CMK (cell line): Measurements from ENCODE around the gene KCNS3.

Experiments
- DNase-seq: peaks from one replicate; pipeline ENCODE4 v3.0.0-alpha.2; 2010; ENCODE audit warnings: low read depth

Gene KCNS3

DNA sequence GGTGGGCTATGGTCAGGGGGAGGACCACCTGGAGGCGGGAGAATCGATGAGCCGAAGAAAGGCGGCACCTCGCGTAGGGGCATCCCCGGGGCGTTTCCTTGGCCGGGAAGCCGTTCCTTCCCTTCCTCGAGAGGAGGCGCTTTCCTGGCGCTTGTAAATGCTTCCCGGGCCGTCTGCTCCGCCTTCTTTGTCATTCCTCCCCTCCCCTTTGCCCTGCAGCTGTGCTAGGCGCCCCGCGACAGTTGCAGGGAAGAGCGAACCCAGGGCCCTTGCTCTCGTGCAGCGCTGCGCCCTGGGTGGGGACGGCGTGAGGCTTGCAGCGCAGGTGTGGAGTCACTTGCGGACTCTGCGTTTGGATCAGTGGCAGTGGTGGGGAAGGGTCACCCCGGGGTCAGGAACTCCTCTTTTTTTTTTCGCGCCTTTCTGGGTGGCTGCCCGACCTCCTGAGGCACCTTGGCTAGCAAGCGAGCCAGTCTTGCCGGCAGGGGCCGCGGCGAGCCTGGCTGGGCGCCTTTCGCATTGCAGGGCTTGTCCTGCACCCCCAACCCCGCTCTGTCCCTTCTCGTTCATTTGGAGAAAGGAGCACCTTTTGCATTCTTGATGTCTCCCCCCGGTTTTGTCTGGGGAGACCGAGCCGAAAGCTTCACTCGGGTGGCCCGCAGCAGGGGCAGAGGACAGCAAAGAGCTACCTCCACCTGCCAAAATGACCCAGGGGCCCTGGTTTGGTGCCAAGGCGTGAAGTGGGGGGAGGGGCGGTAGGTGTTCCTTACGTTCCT, 858 bp downstream of the KCNS3 start:
- no peak for DNase-seq

DNA sequence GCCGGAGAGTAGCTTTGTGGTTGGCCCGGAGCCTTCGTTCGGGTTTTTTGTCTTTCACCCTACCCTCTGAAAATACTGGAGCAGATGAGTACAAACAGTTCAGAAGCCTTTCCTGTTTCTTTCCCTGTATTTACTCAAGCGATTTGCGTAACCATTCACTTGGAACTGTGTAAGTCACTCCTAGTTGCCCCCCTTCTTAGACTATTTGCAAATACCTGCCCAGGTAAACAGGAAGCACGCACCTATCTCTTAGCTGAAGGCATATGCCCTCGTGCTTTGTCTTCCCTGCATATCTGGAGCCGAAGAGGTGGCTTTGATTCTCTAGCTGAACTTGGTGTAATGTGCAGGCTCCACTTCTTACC, 1.4 kb downstream of the KCNS3 start:
- no peak for DNase-seq

DNA sequence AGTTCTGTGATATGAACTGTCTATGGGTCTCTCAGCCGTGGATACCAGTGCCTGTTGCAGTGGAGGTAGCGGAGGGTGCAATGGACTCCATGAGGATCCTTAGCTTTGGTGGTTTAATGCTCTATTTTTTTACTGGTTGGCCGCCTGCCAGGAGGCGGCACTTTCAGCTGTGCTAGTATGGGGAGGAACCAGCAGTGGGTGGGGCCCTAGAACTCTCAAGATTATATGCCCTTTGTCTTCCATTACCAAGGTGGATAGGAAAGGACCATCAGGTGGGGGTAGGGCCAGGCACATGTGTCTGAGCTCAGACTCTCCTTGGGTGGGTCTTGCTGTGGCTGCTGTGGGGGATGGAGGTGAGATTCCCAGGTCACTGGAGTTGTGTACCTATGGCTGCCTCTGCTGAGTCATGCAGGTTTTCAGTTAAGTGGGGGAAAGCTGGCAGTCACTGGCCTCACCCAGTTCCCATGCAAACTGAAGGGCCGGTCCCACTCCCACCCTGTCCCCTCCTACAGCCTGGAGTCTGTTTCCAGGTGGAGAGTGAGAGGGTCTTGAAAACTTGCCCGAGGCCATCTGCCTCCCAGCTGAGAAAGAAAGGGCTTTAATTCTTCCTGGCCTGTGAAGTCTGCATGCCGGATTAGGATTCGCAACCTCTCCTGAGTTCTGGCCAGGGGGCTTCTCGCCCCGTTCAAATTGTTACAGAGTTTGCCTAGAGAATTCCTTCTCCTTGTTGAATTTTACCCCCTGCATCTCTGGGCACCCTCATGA, 14.5 kb downstream of the KCNS3 start:
- DNase-seq, result no peak

DNA sequence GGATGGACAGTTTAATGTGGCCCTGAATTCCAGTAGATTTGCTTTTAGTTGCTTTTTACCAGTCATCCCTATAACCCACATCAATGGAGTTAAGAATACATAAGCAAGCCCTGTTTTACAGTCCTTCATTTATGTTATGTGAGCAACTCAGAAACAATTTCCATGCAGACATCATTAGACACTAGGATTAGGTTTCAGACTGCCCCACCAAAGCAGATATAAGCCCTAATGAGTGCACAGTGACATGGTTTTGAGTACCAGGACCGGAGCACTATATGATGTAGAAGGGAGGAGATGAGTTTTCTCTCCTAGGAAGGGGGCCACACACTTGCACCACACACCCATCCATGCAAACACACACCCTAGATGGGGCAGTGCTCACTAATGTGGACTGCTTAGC, 15.5 kb downstream of the KCNS3 start:
- no peak for DNase-seq

DNA sequence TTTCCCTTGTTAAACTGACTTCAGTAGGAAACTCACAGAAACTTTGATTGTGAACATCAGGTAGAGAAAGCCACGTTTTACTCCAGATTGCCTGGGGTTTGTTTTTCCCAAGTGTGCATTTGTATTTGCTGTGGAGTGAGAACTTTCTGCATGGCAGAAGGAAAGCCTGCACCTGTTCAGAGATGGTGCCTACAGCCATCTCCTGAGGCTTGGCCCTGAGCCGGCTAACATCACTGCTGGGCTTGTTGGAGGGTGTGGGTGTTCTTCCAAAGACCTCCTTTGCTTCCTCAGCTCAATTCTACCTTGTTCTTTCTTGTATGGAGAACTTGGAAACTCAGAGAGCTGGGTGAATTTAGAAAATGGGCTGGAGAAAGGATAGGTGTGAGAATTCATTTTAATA, 16.1 kb downstream of the KCNS3 start:
- no peak for DNase-seq

DNA sequence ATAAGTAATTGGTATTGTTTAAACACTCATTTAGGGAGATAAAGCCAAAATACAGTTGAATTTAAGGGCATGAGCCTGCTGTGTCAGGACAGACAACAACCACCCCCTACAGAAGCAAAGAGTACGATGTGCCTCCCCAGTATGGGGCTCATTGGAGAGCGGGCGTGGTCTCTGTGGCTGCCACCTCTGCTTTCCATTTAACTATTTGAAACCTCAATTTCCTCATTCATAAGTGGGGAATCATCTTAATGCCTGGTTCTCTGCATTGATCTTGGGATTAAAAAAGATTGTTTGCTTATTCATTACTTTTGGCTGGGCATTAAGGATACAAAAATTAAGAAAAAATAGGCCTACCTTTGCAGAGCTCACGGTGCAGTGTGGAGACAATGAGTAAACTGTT, 21.4 kb downstream of the KCNS3 start:
- DNase-seq, result no peak

DNA sequence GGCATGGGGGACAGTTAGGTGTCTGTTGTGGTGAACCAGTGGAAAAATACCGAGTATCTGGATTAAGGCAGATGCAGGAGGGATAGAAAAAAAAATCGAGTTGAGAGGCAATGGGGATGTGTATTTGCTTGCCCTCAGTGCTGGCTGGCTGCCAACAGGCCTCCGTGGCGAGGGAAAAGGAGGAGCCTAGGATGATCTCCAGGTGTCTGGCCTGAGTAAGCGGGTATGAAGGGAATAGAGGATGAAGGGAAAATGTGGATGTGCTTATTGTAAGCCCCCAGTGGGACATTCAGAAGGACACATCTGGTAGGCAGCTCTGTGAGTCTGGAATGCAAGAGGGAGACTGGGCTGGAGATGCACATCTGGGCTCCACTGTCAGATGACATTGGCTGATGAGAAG, 22.8 kb downstream of the KCNS3 start:
- DNase-seq, result no peak

DNA sequence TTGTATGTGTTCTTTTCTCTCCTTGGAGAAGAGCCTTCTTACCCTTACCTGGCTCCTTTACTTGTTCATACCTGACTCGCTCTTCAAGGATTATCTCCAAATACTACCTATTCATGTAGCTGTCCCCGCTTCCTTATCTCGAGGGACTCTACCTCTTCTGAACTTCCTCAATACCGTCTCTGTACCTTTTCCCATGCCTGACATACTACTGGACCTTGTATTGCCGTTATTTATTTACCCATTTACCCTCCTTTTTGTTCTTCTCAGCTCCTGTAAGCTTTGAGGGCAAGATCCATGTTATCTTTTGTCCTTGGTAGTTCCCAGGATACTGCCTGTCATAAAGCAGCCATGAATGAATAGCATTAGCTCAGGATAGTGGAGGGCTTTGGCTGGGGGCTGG, 32.5 kb downstream of the KCNS3 start:
- DNase-seq, result no peak

DNA sequence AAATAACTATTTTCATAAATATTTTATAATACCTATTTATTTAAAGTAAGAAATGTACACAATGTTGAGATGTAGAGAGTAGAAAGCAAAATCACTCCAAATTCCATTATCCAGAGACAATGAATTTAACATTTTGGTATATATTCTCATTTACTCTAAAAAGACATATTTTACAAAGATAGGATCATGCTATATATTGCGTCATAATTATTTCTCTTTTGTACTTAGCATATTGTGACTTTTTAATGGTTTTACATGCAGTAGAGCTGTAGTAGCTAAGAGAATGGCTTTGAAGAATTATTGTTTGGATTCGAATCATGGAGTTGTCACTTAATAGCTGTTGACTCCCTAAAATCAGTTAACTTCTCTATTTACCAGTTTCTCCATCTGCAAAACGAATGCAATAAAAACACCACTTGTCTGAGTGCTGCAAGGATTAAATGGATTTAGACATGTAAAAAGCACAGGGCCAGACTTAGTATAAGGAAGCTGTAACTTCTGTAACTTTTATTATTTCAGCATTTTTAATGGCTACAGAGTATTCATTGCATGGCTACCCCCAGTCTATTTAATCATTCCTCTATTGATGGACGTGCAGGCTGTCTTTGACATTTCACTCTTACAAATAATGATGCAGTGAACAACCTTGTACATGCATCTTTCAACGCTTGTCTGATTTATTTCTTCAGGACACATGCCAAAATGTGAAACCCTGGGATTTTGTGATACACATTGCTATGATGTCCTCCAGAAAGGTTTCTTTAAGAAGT, 33.2 kb downstream of the KCNS3 start:
- no peak for DNase-seq

DNA sequence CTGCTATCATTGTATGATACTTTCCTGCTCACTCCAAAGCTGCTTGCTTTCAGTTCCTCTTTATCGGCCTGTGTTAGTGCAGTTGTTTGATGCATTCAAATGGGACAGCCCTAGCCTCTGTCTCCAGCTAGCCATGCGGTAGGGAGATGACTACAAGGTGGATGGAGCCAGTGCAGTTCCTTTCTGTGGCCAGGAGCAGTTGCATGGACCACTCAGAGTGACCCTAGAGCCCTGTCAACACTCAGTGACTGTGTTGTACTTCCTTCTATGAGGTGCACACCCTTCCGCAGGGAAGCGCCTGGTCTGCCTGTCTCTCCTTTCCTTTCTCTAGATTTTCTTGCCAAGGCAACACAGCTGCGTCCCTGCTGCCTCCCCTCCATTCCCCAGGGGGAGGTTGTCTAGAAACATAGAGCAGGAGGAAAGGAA, 33.8 kb downstream of the KCNS3 start:
- DNase-seq, result no peak

DNA sequence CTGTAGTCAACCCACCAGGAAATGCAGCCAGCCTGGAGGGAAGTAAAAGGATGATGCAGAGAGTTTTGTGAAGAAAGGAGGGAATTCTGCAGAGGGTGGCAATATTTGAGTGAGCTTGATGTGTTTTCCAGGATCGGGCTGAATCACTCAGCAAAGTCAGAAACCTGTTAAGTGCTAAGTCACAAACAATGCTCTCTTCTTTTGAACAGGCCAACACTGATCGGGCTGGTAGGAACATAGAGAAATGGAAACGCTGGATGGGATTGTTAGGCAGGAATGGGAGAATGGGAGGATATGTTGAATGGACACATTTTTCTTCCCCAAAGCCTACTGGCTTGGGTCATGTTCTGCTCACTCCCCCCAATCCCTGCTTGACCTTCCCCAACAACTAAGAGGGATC, 36.6 kb downstream of the KCNS3 start:
- DNase-seq, result no peak

DNA sequence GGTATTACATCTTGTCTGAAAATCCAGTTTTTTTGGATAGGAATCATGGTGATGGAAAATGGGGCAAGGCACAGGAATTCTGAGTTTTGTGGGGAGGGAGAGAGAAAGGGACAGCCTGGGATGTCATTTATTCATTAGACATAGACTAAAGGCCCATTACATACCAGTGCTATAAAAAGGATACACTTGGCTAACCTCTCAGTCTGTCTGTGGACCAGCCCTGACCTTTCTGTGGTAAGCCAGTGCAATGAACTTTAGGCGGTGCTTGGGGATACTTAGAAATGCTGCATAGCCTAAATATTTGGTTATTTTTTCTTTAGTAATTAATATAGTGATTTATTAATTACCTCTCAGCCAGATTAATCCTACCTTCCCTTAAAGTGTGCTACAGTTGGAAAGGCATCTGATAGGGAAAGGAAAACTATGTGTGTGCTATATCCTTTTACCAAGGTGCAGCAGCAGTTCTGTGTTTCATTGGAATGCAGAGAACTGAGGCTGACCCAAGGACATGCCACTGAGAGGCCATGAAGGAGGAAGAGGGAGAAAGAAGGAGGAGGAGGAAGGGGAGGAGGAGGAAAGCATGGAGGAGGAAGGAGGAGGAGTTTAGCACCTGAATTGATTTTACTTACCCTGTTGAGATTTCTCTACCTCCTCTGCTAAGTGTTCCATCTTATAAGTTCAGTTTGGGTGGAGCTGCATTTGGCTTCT, 37.5 kb downstream of the KCNS3 start:
- DNase-seq, result no peak

DNA sequence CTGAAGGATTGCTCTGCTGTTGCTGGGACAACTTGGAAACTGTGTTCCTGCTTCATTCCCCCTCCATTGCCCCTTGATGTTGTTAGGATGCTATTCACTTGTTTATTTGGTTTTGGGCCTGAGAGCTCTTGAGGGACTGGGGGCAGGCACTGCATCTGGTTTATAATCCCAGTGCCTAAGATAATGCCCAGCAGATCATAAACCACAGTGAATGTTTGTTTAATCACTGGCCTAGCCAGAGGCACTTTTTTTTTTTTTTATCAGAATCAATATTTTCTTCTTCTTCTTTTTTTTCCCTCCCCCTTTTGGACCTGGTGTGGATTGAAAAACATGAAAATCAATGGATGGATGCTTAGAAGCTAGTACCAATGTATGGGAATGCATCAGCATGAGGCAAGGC, 38.1 kb downstream of the KCNS3 start:
- DNase-seq, result no peak

DNA sequence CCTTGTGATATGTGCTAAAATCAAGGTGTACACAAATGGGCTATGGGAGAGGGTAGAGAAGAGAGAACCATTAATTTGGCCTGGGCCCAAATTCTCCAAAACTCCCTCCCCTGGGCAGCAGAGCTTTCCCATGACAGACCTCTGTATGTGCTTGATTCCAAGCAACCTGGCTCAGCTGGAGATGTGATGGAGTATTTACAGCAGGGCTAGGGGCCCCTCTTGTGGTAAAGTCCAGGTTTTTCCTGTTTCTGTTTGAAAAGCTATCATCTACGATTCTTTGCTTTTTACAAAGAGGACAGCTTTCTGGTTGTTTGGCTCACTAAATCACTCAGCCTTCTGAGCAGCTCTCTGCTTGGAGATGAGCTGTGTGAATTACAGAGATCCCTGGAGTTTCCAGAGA, 40.3 kb downstream of the KCNS3 start:
- no peak for DNase-seq

DNA sequence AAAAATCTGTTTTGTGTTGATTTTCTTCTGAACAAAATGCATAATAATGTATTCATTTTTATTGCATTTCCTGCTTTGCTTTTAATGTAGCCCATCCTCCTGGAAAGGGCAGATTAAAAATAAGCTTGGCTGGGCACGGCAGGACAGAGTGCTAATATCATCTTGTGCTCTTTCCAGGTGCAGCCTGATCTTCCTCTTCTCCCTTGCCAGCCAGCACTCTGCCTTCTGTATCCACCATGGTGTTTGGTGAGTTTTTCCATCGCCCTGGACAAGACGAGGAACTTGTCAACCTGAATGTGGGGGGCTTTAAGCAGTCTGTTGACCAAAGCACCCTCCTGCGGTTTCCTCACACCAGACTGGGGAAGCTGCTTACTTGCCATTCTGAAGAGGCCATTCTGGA, 52.3 kb downstream of the KCNS3 start:
- no peak for DNase-seq

DNA sequence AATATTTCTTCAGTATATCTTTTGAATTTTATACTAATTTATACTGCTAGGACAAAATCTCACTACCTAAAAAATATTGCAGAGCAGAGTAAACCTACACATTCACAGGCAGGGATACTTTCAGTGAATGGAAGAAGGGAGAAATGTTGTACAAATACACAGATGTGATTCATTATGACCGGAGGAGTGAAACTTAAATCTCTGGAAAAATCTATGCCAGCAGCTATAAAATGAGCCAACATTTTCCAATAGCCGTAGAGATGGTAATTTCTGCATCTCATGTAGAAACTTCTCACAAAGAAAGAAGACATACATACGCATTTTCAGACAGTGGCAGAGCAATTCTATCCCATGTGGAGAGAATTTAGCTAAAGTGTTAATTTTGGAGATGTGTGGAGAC, 54.8 kb downstream of the KCNS3 start:
- no peak for DNase-seq

DNA sequence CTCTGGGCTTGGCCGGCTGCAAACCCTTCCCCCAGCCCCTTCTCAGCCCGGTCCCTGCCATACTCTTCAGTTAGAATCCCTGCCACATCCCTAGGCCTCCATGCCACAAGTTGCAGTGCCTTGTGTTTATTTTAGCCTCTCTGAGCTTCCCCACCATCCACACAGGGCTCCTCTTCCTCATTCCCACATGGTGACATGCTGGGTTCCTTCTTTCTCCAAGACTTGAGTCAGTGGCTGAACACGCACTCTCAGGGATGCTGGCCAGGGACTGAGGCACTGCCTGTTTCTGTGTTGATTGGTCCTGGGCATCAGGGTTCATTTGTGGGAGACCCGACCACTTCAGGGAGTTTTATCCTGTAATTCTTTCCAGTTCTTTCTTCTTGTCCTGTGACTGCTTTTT, 56.3 kb downstream of the KCNS3 start:
- no peak for DNase-seq

DNA sequence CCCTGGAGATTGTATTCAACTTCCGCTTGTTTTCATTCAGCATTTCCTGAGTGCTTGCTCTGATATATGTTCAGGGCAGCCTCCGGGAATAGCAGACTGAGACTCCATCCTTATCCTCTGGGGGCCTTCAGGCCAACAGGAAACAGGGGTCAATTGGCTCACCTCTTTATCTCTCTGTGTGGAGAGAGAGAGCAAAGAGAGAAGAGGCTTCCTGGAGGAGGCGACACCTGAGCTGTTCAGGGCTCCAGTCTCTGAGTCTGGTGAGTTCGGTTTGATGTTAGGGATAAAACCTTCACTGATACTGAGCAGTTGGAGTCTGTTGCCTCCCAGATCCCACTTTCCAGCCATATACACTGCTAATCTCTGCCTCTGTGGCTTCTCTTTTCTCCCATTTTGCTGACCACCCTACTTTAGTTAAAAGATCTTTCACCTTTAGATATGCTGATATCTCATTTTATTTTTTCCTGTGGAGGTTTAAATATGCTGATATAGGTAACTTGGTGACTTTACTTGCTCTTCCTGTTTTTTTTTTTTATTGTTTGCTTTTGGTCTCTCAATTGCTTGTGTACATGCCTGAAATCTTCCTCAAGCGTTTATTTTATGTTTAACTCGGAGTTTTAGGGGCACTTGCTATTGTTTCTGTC, 56.9 kb downstream of the KCNS3 start:
- no peak for DNase-seq

DNA sequence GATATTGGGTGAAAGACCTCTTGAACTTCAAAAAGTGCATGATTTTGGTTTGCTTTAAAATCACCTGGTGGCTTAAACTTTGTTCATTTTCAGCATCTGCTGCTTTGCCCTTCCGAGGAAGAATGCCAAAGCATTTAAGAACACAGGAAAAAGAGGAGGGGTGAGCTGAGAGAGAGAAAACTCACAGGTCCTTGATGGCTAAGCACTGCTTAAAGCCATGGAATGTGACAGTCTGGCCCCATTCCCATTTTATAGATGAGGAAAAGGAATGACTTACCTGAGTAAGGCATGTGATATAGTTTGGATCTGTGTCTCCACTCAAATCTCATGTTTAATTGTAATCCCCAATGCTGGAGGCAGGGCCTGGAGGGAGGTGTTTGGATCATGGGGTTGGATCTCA, 58.1 kb downstream of the KCNS3 start:
- no peak for DNase-seq

DNA sequence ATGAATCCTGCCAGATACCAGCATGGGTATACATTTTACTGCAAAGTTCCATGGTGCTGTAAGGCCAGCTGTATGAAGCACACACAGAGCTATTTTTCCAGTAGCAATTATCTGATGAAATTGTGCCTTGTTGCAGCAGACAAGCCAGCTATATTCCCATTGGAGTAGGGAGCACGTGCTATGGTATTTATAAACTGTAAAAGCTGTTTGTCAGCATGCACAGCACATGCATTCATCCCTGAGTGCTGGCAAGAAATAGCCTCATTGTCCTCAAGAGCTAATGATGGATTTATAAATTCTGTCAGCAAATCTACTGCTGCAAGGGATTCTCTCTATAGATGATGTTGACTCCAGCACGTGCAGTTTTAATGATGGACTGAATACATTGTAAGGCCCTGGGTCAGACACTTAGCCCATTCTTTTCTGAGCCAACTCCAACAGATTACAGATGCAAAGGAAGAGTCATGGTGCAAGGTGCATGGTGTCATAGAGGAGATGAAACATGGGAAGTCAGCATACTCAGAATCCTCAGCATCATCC, 61.7 kb downstream of the KCNS3 start:
- DNase-seq, result no peak

DNA sequence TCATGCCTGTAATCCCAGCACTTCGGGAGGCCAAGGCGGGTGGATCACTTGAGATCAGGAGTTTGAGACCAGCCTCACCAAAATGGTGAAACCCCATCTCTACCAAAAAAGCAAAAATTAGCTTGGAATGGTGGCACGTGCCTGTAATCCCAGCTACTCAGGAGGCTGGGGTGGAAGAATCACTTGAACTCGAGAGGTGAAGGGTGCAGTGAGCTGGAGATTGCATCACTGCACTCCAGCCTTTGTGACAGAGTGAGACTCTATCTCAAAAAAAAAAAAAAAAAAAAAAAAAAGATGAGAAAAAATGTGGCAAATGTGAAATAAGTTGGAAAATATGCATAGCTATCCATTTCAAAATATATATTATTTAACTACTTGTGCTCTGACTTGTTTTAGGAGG, 65.0 kb downstream of the KCNS3 start:
- DNase-seq, result no peak

DNA sequence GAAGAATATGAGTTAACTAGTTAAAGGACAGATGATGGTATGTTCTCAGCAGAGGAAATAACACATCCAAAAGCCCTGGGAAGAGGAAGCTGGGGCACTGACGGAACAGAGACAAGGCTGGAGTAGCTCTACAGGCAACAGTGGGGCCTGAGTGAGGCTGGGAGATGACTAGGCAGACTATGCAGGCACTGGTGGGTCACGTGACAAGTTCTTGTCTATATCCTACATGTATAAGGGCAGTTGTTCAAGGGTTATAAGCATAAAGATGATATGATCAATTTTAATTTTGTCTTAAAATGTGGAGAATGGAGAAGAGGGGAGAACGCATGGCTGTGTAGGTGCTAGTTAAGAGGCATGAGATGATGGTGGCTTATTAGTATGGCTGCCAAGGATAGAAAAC, 68.6 kb downstream of the KCNS3 start:
- no peak for DNase-seq
